Activated naive CD8-positive, alpha-beta T cell treated with anti-CD3 and anti-CD28 coated beads, Interleukin-2, amount 50 U/mL, for 24 hours (primary cell): ENCODE measurements around the gene NPIPA5.
"Not testable (repeated sequence)": the region's sequence is repeated elsewhere in the genome, so short reads cannot be mapped to it uniquely, and the experiment has no call there.

Source experiments
- ATAC-seq: fragments of 150-1000 bp; cut with Tn5 transposase; one replicate; pipeline ENCODE4 v1.10.0; 2021
- DNase-seq: peaks from one replicate; pipeline ENCODE4 v3.0.0; 2021
- H3K27ac Mint-ChIP-seq: one replicate; pipeline ENCODE4 v1.8.0; 2021; ENCODE audit warnings: mild to moderate bottlenecking, mixed read lengths
- H3K27me3 Mint-ChIP-seq: one replicate; pipeline ENCODE4 v1.8.0; 2021; ENCODE audit warnings: mixed read lengths
- H3K36me3 Mint-ChIP-seq: one replicate; pipeline ENCODE4 v1.8.0; 2021; ENCODE audit warnings: low read depth, mixed read lengths
- H3K4me1 Mint-ChIP-seq: one replicate; pipeline ENCODE4 v1.8.0; 2021; ENCODE audit warnings: mixed read lengths
- H3K4me3 Mint-ChIP-seq: one replicate; pipeline ENCODE4 v1.8.0; 2021; ENCODE audit warnings: mild to moderate bottlenecking, moderate library complexity, mixed read lengths
- H3K9me3 Mint-ChIP-seq: one replicate; pipeline ENCODE4 v1.8.0; 2021; ENCODE audit warnings: mixed read lengths

NPIPA5 gene

DNA sequence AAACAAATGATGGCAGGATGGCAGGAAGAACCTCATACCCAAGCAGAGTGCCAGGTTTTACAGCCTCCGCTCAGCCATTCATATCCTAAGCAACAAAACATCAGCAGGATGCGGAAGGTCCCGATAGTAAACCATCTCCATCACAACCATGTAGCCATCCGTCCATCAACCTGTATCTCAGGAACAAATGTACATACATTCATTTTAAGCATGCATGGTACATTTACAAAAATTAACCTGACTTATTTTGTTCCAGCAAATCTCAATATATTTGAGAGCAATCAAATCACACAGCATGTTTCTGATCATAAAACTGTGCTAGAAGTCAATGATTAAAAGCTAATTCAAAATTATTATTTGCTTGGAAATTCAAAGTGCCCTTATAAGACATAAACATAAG is at the start of gene NPIPA5:
NPIPA5 (minus strand) TSS at position 101 of the 400 bp plus-strand sequence; CDS start at position 101, 0 bp downstream.
- not testable (repeated sequence) for ATAC-seq, DNase-seq, H3K36me3 Mint-ChIP-seq, H3K4me1 Mint-ChIP-seq, H3K27ac Mint-ChIP-seq, H3K27me3 Mint-ChIP-seq, H3K4me3 Mint-ChIP-seq, H3K9me3 Mint-ChIP-seq

DNA sequence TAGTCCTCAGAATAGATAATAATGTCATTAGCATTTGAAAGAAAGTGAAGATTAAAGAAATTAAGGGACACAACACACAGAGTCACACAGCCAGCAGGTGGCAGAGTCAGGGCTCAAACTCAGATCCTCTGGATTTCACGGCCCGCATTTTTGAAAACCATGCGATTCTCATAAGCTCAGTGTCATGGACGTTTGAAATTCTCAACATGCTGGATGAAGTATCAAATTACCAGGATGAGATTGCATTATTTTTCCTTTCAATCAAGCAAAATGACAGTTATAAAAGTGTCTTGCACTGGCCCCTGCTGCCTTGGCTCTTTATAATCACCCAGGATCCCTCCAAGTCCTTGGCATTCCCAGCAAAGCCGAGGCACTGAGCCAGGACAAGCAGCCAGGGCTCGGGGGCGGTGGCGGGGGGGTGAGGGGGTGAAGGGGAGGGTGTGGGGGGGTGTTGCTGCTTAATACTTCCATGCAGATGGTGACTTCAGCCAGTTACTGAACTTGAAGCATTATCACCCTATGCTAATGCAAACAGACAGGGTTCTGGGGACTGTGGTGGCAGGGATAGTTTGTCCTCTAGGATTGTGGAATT is 49.6 kb upstream of the NPIPA5 start:
- Mint-ChIP-seq H3K27ac (peak overlapping the region; percentile 70), H3K27me3 (no peaks in the 10 kb centered on the region), H3K9me3 (no peaks in the 10 kb centered on the region), H3K4me3 (no peak overlapping the region), H3K4me1 (peaks cover 7% of the 10 kb centered on the region), H3K36me3 (no peaks in the 10 kb centered on the region)
- DNase-seq (peak; percentile 64), ATAC-seq (peak; percentile 86)

DNA sequence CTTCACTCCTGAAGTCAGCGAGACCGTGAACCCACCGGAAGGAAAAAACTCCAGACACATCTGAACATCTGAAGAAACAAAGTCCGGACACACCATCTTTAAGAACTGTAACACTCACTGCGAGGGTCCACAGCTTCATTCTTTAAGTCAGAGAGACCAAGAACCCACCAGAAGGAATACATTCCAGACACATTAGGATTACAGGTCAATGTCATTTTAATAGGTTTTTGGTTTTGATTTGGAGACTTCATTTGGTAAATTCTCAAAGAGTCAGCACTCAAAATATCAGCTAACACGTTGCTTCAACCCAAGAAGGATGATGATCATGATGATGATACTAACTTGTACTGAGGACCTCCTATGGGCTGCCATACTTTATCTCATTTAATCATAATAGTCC is 48.7 kb upstream of the NPIPA5 start:
- no peak for ATAC-seq
- DNase-seq, result no peak
- Mint-ChIP-seq H3K27me3 (no peaks in the 10 kb centered on the region), H3K27ac (no peak overlapping the region), H3K4me1 (peaks cover 7% of the 10 kb centered on the region), H3K9me3 (no peaks in the 10 kb centered on the region), H3K36me3 (no peaks in the 10 kb centered on the region), H3K4me3 (no peak overlapping the region)

DNA sequence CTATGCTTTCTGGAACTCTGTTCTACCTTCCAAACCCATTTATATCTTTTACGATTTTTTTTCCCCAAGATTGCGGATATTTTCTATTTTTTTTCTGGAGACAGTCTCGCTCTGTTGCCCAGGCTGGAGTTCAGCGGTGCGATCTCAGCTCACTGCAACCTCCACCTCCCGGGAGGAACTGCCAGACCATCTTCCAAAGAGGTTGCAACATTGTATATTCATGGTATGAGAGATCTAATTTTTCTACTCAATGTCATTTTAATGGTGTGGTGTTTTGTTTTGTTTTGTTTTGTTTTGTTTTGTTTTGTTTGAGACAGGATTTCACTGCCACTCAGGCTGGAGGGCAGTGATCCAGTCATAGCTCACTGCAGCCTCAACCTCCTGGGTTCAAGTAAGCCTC is 47.8 kb upstream of the NPIPA5 start:
- ATAC-seq (no peak), DNase-seq (no peak)
- Mint-ChIP-seq H3K4me1 (peaks cover 7% of the 10 kb centered on the region), H3K4me3 (no peak overlapping the region), H3K27ac (no peak overlapping the region), H3K36me3 (no peaks in the 10 kb centered on the region), H3K9me3 (no peaks in the 10 kb centered on the region), H3K27me3 (peaks cover 2% of the 10 kb centered on the region)

DNA sequence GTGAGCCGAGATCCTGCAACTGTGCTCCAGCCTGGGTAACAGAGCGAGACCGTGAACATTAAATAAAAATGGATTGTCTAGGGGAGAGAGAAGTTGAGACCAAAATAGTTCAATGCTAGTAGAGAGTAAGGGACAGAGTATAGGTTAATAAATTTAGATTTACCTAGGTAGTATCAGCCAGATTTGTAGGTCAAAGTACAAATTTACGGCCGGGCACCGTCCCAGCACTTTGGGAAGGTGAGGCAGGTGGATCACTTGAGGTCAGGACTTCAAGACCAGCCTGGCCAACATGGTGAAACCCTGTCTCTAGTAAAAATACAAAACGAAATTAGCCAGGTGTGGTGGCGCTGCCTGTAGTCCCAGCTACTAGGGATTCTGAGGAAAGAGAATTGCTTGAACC is 44.1 kb upstream of the NPIPA5 start:
- DNase-seq (no peak), ATAC-seq (no peak)
- Mint-ChIP-seq H3K4me1 (no peaks in the 10 kb centered on the region), H3K27me3 (peaks cover 6% of the 10 kb centered on the region), H3K9me3 (no peaks in the 10 kb centered on the region), H3K36me3 (no peaks in the 10 kb centered on the region), H3K27ac (no peak overlapping the region), H3K4me3 (no peak overlapping the region)

DNA sequence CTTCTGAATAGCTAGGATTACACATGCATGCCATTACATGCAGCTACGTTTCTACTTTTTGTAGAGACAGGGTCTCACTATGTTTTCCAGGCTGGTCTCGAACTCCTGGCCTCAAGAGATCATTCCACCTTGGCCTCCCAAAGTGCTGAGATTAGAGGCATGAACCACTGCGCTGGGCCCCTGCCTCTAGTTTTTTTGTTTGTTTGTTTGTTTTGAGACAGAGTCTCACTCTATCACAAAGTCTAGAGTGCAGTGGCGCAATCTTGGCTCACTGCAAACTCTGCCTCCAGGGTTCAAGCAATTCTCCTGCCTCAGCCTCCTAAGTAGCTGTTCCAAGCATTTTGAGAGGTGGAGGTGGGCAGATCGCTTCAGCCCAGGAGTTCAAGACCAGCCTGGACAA is 43.6 kb upstream of the NPIPA5 start:
- H3K4me3 Mint-ChIP-seq, H3K36me3 Mint-ChIP-seq, DNase-seq, H3K27me3 Mint-ChIP-seq, H3K4me1 Mint-ChIP-seq, ATAC-seq, H3K9me3 Mint-ChIP-seq, H3K27ac Mint-ChIP-seq: not testable (repeated sequence)

DNA sequence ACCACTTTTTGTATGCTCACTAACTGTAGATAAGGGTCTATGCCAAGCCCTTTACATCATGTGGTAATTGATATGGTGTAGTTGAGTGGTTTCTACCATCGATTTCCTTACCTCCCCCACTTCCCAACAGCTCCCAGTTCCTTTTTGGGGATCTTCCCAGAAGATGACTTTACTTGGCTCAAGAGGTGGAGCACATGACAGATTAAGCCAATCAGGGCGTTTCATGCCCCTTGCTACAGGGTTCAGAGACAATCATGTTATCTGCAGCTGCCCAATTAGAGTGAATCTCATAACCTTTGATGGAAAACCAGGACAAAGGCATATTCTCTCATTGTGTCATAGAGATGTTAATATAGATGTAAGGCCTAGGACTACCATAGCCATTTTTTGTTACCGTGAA is 40.1 kb upstream of the NPIPA5 start:
- Mint-ChIP-seq H3K27me3 (peaks cover 6% of the 10 kb centered on the region), H3K4me1 (peaks cover 6% of the 10 kb centered on the region), H3K27ac (no peak overlapping the region), H3K36me3 (no peaks in the 10 kb centered on the region), H3K4me3 (no peak overlapping the region), H3K9me3 (no peaks in the 10 kb centered on the region)
- DNase-seq, result no peak
- no peak for ATAC-seq

DNA sequence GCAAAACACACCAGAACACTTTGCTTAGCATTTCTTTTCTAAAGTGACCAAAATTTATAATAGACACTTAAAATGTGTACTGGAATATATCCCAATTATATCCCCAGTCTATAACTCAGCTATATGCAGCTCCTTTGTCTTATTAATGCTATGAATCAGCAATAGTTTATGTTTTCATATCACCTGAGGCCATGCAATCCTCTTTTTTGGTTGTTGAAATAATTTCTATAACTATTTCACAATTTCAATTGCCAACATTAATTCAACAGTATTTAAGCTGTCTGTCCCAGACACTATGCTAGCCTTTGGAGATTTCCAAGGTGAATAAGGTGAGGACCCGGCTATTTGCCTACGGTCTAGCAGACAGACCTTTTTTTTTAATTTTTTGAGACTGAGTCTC is 39.1 kb upstream of the NPIPA5 start:
- peaks cover 6% of the 10 kb centered on the region for H3K27me3 Mint-ChIP-seq
- ATAC-seq (no peak), DNase-seq (no peak)
- H3K4me1 Mint-ChIP-seq, result peaks cover 6% of the 10 kb centered on the region
- no peak overlapping the region for H3K4me3 Mint-ChIP-seq
- no peaks in the 10 kb centered on the region for H3K9me3 Mint-ChIP-seq
- no peaks in the 10 kb centered on the region for H3K36me3 Mint-ChIP-seq
- H3K27ac Mint-ChIP-seq, result no peak overlapping the region

DNA sequence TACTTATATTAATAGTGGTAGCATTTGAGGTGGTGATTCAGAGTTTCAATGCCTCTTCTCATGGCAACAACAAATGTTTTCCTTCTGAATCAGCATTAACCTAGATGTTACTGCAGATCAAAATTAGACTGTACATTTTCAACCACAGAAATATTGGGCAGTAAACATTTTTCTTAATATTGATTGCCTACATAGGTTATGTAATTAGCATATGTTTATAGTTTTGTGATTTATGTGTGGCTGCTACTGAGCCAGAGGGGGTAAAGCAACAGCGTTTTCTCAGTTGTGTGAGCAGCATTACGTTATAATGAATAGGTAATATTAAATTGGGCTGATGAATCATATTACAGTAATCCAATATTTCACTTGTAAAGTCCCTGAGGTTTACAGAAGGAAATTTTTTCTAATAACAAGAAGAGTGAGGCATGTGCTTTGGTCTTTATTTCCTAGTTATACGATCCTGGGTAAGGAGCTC is 37.5 kb upstream of the NPIPA5 start:
- no peak overlapping the region for H3K27ac Mint-ChIP-seq
- peaks cover 6% of the 10 kb centered on the region for H3K4me1 Mint-ChIP-seq
- no peaks in the 10 kb centered on the region for H3K36me3 Mint-ChIP-seq
- H3K9me3 Mint-ChIP-seq, result no peaks in the 10 kb centered on the region
- ATAC-seq (no peak), DNase-seq (no peak)
- H3K4me3 Mint-ChIP-seq, result no peak overlapping the region
- peaks cover 3% of the 10 kb centered on the region for H3K27me3 Mint-ChIP-seq

DNA sequence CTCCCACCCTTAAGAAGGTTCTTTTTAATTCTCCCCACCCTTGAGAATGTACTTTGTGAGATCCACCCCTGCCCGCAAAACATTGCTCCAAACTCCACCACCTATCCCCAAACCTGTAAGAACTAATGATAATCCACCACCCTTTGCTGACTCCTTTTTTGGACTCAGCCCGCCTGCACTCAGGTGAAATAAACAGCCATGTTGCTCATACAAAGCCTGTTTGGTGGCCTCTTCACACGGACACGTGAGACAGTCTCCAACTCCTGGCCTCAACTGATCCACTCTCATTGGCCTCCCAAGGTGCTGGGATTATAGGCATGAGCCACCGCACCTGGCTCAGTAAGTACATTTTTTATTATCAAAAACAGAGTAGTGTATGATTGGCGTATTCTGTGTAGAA is 31.4 kb upstream of the NPIPA5 start:
- H3K36me3 Mint-ChIP-seq, H3K4me1 Mint-ChIP-seq, H3K27ac Mint-ChIP-seq, DNase-seq, H3K27me3 Mint-ChIP-seq, H3K9me3 Mint-ChIP-seq, ATAC-seq, H3K4me3 Mint-ChIP-seq: not testable (repeated sequence)

DNA sequence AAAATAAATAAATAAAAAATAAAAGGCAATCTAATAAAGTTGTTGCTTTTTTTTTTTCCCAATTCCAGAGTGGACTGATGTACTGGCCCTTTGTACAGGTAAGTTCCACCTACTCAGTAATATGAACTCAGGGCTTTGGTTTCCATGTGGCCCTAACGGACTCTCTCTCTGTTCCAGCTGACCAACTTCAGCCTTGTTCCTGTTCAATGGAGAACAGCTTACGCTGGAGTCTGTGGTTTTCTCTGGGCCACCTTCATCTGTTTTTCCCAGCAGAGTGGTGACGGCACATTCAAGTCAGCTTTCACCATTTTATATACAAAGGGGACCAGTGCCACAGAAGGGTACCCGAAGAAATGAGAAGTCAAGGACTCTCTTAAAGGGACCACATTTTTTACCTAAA is 29.7 kb upstream of the NPIPA5 start:
- not testable (repeated sequence) for H3K36me3 Mint-ChIP-seq, H3K4me3 Mint-ChIP-seq, H3K9me3 Mint-ChIP-seq

DNA sequence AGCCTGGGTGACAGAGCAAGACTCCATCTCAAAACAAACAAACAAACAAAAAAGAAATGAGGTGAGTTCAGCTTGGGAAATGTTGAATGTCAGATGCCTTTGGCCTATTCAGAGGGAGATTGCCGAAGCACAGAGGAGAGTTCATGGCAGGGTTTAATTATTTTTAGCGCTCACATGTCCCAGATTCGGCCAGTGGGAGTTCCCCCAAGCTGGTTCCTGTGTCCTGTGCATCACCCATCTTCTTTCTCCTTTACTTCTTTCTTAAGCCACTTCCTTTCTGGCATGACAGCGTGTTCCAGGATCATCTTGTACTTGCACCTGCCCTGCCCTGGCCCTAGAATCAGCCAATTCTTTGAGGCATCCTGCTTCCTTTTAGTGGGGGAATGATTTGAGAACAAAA is 26.7 kb upstream of the NPIPA5 start:
- H3K36me3 Mint-ChIP-seq, result no peaks in the 10 kb centered on the region
- DNase-seq (no peak), ATAC-seq (no peak)
- H3K27me3 Mint-ChIP-seq, result peaks cover 2% of the 10 kb centered on the region
- H3K4me3 Mint-ChIP-seq, result no peak overlapping the region
- no peaks in the 10 kb centered on the region for H3K9me3 Mint-ChIP-seq
- H3K27ac Mint-ChIP-seq, result no peak overlapping the region
- no peaks in the 10 kb centered on the region for H3K4me1 Mint-ChIP-seq

More for the DNA sequence above, 29.7 kb upstream of the NPIPA5 start:
- H3K27me3 Mint-ChIP-seq, DNase-seq, H3K4me1 Mint-ChIP-seq, ATAC-seq, H3K27ac Mint-ChIP-seq: not testable (repeated sequence)

DNA sequence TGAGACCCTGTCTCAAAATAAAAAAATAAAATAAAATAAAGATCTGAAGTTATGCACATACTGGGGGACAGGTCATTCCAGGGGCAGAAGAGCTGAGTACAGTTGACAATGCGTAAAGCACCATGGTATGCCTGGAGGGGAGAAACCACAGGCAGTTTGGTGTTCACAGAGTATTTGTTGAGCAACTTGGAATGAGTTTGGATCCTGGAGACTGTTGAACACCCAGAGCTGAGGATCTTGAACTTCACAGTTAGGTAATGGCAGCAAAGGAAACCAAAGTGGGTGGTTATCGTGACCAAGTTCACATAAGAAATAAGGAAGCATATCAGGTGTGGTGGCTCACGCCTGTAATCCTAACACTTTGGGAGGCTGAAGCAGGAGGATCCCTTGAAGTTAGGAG is 26.0 kb upstream of the NPIPA5 start:
- not testable (repeated sequence) for H3K36me3 Mint-ChIP-seq, H3K9me3 Mint-ChIP-seq, H3K4me3 Mint-ChIP-seq, ATAC-seq, H3K27me3 Mint-ChIP-seq, H3K4me1 Mint-ChIP-seq, DNase-seq, H3K27ac Mint-ChIP-seq

DNA sequence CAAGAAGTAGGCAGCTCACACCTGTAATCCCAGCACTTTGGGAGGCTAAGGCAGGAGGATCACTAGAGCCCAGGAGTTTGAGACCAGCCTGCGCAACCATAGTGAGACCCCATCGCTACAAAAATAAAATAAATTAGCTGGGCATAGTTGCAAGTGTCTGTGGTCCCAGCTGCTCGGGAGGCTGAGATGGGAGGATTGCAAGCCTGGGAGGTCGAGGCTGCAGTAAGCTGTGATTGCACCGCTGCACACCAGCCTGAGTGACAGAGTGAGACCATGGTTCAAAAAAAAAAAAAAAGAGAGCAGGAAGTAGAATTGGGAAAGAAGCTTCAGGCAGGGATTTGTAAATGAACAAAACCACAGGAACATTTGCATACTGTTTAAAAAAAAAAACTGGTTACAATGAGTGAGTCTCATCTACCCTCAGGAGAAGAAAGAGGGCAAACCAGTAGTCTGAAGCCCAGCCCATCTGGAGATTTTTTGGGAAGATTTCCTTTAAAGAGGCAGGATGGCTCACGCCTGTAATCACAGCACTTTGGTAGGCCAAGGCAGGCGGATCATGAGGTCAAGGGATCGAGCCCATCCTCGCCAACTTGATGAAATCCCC is 25.4 kb upstream of the NPIPA5 start:
- H3K4me3 Mint-ChIP-seq, result no peak overlapping the region
- no peaks in the 10 kb centered on the region for H3K36me3 Mint-ChIP-seq
- ATAC-seq, result no peak
- DNase-seq, result no peak
- no peak overlapping the region for H3K27ac Mint-ChIP-seq
- peaks cover 8% of the 10 kb centered on the region for H3K27me3 Mint-ChIP-seq
- H3K4me1 Mint-ChIP-seq, result no peaks in the 10 kb centered on the region
- H3K9me3 Mint-ChIP-seq, result no peaks in the 10 kb centered on the region

DNA sequence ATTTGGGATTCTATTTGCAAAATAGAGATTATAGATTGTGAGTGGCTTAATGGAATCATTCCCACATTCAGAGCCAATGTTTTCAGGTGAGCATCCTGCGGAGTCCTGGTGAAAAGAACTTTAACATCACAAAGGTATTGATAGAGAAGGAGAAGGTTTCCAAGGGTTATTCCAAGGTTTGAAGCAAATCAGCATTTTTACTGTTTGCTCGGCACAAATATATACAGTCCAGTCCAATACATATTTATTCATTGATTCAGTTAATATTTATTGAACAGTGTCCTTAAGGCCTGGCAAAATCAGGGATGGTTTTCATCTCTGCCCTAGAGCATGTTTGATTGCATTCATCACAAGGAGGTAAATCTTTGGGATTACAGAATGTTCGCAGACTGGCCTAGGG is 23.9 kb upstream of the NPIPA5 start:
- no peaks in the 10 kb centered on the region for H3K36me3 Mint-ChIP-seq
- DNase-seq (no peak), ATAC-seq (no peak)
- no peaks in the 10 kb centered on the region for H3K4me1 Mint-ChIP-seq
- H3K27me3 Mint-ChIP-seq, result peaks cover 12% of the 10 kb centered on the region
- H3K4me3 Mint-ChIP-seq, result no peak overlapping the region
- no peaks in the 10 kb centered on the region for H3K9me3 Mint-ChIP-seq
- H3K27ac Mint-ChIP-seq, result no peak overlapping the region

DNA sequence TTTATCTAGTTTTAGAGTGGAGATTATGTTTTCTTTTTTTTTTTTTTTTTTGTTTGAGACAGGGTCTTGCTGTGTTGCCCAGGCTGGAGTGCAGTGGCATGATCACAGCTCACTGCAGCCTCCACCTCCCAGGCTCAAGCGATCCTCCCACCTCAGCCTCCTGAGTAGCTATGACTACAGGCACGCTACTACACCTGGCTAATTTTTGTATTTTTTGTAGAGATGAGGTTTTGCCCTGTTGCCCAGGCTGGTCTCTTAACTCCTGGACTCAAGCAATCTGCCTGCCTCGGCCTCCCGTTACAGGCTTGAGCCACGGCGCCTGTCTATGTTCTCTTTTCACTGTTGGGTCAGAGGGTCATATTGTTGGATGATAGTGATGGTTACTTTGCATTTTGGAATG is 22.2 kb upstream of the NPIPA5 start:
- not testable (repeated sequence) for H3K9me3 Mint-ChIP-seq, H3K36me3 Mint-ChIP-seq, H3K27ac Mint-ChIP-seq, DNase-seq, H3K4me3 Mint-ChIP-seq, H3K4me1 Mint-ChIP-seq, ATAC-seq
- peaks cover 22% of the 10 kb centered on the region for H3K27me3 Mint-ChIP-seq
